HEK293 (cell line): ENCODE measurements around the gene ACAP1.

Experiments used
- GLI4 ChIP-seq: fragments of 450-650 bp; formaldehyde crosslinking; IDR thresholded peaks from 2 replicates; pipeline ENCODE4 v1.5.1; 2016; ENCODE audit warnings: missing biosample characterization, missing genetic modification characterization
- GLIS2 ChIP-seq: fragments of 450-650 bp; formaldehyde crosslinking; IDR thresholded peaks from 2 replicates; pipeline ENCODE4 v1.5.1; 2016; ENCODE audit warnings: missing biosample characterization, missing genetic modification characterization
- IKZF3 ChIP-seq: fragments of 450-650 bp; IDR thresholded peaks from 2 replicates; pipeline ENCODE4 v1.5.0; 2018; ENCODE audit warnings: missing biosample characterization, mild to moderate bottlenecking, missing genetic modification characterization, moderate library complexity
- KLF10 ChIP-seq: fragments of 450-650 bp; IDR thresholded peaks from 2 replicates; pipeline ENCODE4 v1.5.1; 2018; ENCODE audit warnings: missing biosample characterization, mild to moderate bottlenecking, missing genetic modification characterization
- KLF16 ChIP-seq: fragments of 450-650 bp; formaldehyde crosslinking; IDR thresholded peaks from 2 replicates; pipeline ENCODE4 v1.5.1; 2017; ENCODE audit warnings: missing biosample characterization, missing genetic modification characterization
- KLF7 ChIP-seq: fragments of 450-650 bp; formaldehyde crosslinking; IDR thresholded peaks from 2 replicates; pipeline ENCODE4 v1.5.1; 2016; ENCODE audit warnings: missing biosample characterization, missing genetic modification characterization, borderline replicate concordance
- KLF8 ChIP-seq: fragments of 450-650 bp; formaldehyde crosslinking; IDR thresholded peaks from 2 replicates; pipeline ENCODE4 v1.5.1; 2016; ENCODE audit warnings: missing biosample characterization, missing genetic modification characterization
- PRDM10 ChIP-seq: fragments of 450-650 bp; formaldehyde crosslinking; IDR thresholded peaks from 2 replicates; pipeline ENCODE4 v1.5.1; 2016; ENCODE audit warnings: missing biosample characterization, missing genetic modification characterization
- ZBTB10 ChIP-seq: fragments of 450-650 bp; formaldehyde crosslinking; IDR thresholded peaks from 2 replicates; pipeline ENCODE4 v1.5.1; 2016; ENCODE audit warnings: missing biosample characterization, missing genetic modification characterization
- ZBTB11 ChIP-seq: fragments of 450-650 bp; formaldehyde crosslinking; conservative IDR thresholded peaks from 2 replicates; pipeline ENCODE4 v1.5.1; 2016; ENCODE audit warnings: low read depth, missing biosample characterization, missing genetic modification characterization
- ZBTB26 ChIP-seq: fragments of 450-650 bp; formaldehyde crosslinking; optimal IDR thresholded peaks from 2 replicates; pipeline ENCODE3; 2016; ENCODE audit warnings: missing biosample characterization, mild to moderate bottlenecking, missing genetic modification characterization
- ZBTB44 ChIP-seq: fragments of 450-650 bp; IDR thresholded peaks from 2 replicates; pipeline ENCODE4 v1.5.1; 2018; ENCODE audit warnings: missing biosample characterization, mild to moderate bottlenecking, missing genetic modification characterization
- ZBTB7A ChIP-seq: fragments of 450-650 bp; formaldehyde crosslinking; IDR thresholded peaks from 2 replicates; pipeline ENCODE4 v1.5.1; 2016; ENCODE audit warnings: low read depth, missing biosample characterization, missing genetic modification characterization
- ZEB2 ChIP-seq: fragments of 450-650 bp; formaldehyde crosslinking; IDR thresholded peaks from 2 replicates; pipeline ENCODE4 v1.5.1; 2016; ENCODE audit warnings: missing biosample characterization, missing genetic modification characterization
- ZFHX2 ChIP-seq: fragments of 450-650 bp; formaldehyde crosslinking; conservative IDR thresholded peaks from 2 replicates; pipeline ENCODE4 v1.5.1; 2016; ENCODE audit warnings: missing biosample characterization, missing genetic modification characterization
- ZFP37 ChIP-seq: fragments of 450-650 bp; formaldehyde crosslinking; IDR thresholded peaks from 2 replicates; pipeline ENCODE4 v1.5.1; 2016; ENCODE audit warnings: missing biosample characterization, missing genetic modification characterization
- ZNF114 ChIP-seq: fragments of 450-650 bp; formaldehyde crosslinking; IDR thresholded peaks from 2 replicates; pipeline ENCODE4 v1.5.0; 2017; ENCODE audit warnings: missing biosample characterization, missing genetic modification characterization
- ZNF324 ChIP-seq: fragments of 450-650 bp; formaldehyde crosslinking; IDR thresholded peaks from 2 replicates; pipeline ENCODE4 v1.5.1; 2016; ENCODE audit warnings: missing biosample characterization, missing genetic modification characterization
- ZNF335 ChIP-seq: fragments of 450-650 bp; formaldehyde crosslinking; conservative IDR thresholded peaks from 2 replicates; pipeline ENCODE4 v1.5.1; 2016; ENCODE audit warnings: missing biosample characterization, missing genetic modification characterization
- ZNF366 ChIP-seq: fragments of 450-650 bp; formaldehyde crosslinking; conservative IDR thresholded peaks from 2 replicates; pipeline ENCODE4 v1.5.1; 2016; ENCODE audit warnings: missing biosample characterization, missing genetic modification characterization
- ZNF391 ChIP-seq: fragments of 450-650 bp; formaldehyde crosslinking; IDR thresholded peaks from 2 replicates; pipeline ENCODE4 v1.5.1; 2016; ENCODE audit warnings: low read depth, missing biosample characterization, missing genetic modification characterization, borderline replicate concordance
- ZNF48 ChIP-seq: fragments of 450-650 bp; formaldehyde crosslinking; IDR thresholded peaks from 2 replicates; pipeline ENCODE4 v1.5.1; 2016; ENCODE audit warnings: missing biosample characterization, missing genetic modification characterization
- ZNF629 ChIP-seq: fragments of 450-650 bp; formaldehyde crosslinking; IDR thresholded peaks from 2 replicates; pipeline ENCODE4 v1.5.1; 2017; ENCODE audit warnings: missing biosample characterization, missing genetic modification characterization
- TF ChIP-seq, protein P1 (sequence below): fragments of 450-650 bp; formaldehyde crosslinking; IDR thresholded peaks from 2 replicates; pipeline ENCODE4 v1.5.1; 2016; ENCODE audit warnings: missing biosample characterization, missing genetic modification characterization

Gene ACAP1

DNA sequence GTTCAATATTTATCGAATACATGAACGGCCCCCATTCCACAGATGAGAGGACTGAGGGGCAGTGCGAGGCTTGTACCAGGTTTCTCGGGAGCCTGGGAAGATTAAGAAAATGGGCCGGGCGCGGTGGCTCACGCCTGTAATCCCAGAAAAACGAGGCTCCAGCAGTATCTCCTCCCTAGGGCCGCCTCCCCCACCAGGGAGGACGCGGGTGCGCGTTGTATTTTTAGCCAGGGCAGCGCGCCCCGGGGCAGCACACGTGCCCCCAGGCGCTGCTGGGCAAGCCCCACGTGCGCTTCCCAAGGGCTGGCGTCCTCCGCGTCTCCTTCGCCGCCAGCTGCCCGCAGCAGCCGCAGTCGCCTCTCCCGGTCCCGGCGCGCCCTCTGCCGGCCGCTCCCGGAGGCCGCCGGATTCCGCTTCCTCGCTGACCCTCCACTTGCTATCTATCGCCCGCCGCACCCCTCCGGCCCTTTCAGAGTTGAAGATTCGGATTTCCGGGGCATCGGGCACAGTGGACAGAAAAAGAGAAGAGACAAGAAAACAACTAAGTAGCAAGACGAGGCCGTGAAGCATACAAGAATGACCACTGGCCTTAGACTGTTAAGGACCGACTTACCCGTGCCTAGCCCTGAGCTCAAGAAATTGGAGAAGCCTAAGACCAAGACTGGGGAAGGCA is 40.0 kb upstream of the ACAP1 start (continued):
- TF ChIP-seq PRDM10 (tag by site-specific recombination): peak; percentile 92
- TF ChIP-seq KLF10 (tag by site-specific recombination): peak; percentile 76
- peak; percentile 17; the same call in 1 of the 2 replicates for TF ChIP-seq ZFHX2 (tag by site-specific recombination)
- no peak for TF ChIP-seq ZBTB7A
- peak; percentile 67; the same call in 1 of the 2 replicates for TF ChIP-seq ZNF391 (tag by site-specific recombination)
- 0 out of 2 replicates have a peak, but pooled peaks have one; percentile 51 for TF ChIP-seq ZNF629 (tag by site-specific recombination)
- no peak for TF ChIP-seq GLI4 (tag by site-specific recombination)
- no peak for TF ChIP-seq ZNF48 (tag by site-specific recombination)
- TF ChIP-seq, protein P1, sequence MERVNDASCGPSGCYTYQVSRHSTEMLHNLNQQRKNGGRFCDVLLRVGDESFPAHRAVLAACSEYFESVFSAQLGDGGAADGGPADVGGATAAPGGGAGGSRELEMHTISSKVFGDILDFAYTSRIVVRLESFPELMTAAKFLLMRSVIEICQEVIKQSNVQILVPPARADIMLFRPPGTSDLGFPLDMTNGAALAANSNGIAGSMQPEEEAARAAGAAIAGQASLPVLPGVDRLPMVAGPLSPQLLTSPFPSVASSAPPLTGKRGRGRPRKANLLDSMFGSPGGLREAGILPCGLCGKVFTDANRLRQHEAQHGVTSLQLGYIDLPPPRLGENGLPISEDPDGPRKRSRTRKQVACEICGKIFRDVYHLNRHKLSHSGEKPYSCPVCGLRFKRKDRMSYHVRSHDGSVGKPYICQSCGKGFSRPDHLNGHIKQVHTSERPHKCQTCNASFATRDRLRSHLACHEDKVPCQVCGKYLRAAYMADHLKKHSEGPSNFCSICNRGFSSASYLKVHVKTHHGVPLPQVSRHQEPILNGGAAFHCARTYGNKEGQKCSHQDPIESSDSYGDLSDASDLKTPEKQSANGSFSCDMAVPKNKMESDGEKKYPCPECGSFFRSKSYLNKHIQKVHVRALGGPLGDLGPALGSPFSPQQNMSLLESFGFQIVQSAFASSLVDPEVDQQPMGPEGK (tag by site-specific recombination): peak; percentile 80
- TF ChIP-seq ZFP37 (tag by site-specific recombination): 0 out of 2 replicates have a peak, but pooled peaks have one; percentile 33
- TF ChIP-seq ZBTB11: no peak
- TF ChIP-seq GLIS2: peak; percentile 84
- 0 out of 2 replicates have a peak, but pooled peaks have one; percentile 22 for TF ChIP-seq ZNF366 (tag by site-specific recombination)
- TF ChIP-seq KLF7 (tag by site-specific recombination): 0 out of 2 replicates have a peak, but pooled peaks have one; percentile 46
- TF ChIP-seq ZNF114 (tag by site-specific recombination): no peak
- TF ChIP-seq ZNF324 (tag by site-specific recombination): 0 out of 2 replicates have a peak, but pooled peaks have one; percentile 39
- peak; percentile 58 for TF ChIP-seq ZBTB10 (tag by site-specific recombination)
- TF ChIP-seq ZEB2 (tag by site-specific recombination): peak; percentile 56; the same call in 1 of the 2 replicates
- TF ChIP-seq ZNF335 (tag by site-specific recombination): peak; percentile 95
- peak; percentile 93 for TF ChIP-seq IKZF3
- TF ChIP-seq KLF8 (tag by site-specific recombination): peak; percentile 54; the same call in 1 of the 2 replicates
- peak; percentile 38; the same call in 1 of the 2 replicates for TF ChIP-seq ZBTB44 (tag by site-specific recombination)
- peak; percentile 75 for TF ChIP-seq KLF16 (tag by site-specific recombination)
- TF ChIP-seq ZBTB26: peak; percentile 79
